ENCODE data around the gene MMP2.

DNA sequence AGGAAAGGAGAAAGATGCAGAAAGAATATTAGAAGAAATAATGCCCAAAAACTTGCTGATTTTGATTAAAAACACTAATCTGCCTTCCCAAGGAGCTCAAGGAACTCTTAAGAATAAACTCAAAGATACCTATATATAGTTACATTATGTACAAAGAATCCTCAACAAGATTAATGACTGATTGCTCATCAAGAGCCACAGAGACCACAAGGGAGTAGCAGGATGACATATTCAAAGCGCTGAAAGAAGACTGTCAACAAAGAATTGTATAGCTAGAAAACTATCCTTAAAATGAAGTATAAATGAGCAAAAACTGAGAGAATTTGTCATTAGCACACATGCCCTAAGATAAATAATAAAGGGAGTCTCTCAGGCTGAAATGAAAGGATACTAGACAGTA lies 36.1 kb downstream of the MMP2 start:
- TF ChIP-seq SP1 (CRISPR knock-in tag; conservative IDR thresholded peaks at IDR 0.05): no peak
- TF ChIP-seq, protein P1, sequence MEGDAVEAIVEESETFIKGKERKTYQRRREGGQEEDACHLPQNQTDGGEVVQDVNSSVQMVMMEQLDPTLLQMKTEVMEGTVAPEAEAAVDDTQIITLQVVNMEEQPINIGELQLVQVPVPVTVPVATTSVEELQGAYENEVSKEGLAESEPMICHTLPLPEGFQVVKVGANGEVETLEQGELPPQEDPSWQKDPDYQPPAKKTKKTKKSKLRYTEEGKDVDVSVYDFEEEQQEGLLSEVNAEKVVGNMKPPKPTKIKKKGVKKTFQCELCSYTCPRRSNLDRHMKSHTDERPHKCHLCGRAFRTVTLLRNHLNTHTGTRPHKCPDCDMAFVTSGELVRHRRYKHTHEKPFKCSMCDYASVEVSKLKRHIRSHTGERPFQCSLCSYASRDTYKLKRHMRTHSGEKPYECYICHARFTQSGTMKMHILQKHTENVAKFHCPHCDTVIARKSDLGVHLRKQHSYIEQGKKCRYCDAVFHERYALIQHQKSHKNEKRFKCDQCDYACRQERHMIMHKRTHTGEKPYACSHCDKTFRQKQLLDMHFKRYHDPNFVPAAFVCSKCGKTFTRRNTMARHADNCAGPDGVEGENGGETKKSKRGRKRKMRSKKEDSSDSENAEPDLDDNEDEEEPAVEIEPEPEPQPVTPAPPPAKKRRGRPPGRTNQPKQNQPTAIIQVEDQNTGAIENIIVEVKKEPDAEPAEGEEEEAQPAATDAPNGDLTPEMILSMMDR (IDR thresholded peaks at IDR 0.05): no peak
- no peak for TF ChIP-seq ZNF138 (CRISPR knock-in tag; conservative IDR thresholded peaks at IDR 0.05)
- TF ChIP-seq, protein P2, sequence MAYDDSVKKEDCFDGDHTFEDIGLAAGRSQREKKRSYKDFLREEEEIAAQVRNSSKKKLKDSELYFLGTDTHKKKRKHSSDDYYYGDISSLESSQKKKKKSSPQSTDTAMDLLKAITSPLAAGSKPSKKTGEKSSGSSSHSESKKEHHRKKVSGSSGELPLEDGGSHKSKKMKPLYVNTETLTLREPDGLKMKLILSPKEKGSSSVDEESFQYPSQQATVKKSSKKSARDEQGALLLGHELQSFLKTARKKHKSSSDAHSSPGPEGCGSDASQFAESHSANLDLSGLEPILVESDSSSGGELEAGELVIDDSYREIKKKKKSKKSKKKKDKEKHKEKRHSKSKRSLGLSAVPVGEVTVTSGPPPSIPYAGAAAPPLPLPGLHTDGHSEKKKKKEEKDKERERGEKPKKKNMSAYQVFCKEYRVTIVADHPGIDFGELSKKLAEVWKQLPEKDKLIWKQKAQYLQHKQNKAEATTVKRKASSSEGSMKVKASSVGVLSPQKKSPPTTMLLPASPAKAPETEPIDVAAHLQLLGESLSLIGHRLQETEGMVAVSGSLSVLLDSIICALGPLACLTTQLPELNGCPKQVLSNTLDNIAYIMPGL (CRISPR knock-in tag; IDR thresholded peaks at IDR 0.05): no peak
- TF ChIP-seq, protein P3, sequence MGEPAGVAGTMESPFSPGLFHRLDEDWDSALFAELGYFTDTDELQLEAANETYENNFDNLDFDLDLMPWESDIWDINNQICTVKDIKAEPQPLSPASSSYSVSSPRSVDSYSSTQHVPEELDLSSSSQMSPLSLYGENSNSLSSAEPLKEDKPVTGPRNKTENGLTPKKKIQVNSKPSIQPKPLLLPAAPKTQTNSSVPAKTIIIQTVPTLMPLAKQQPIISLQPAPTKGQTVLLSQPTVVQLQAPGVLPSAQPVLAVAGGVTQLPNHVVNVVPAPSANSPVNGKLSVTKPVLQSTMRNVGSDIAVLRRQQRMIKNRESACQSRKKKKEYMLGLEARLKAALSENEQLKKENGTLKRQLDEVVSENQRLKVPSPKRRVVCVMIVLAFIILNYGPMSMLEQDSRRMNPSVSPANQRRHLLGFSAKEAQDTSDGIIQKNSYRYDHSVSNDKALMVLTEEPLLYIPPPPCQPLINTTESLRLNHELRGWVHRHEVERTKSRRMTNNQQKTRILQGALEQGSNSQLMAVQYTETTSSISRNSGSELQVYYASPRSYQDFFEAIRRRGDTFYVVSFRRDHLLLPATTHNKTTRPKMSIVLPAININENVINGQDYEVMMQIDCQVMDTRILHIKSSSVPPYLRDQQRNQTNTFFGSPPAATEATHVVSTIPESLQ (CRISPR knock-in tag; IDR thresholded peaks at IDR 0.05): no peak
- TF ChIP-seq HMGA2 (CRISPR knock-in tag; IDR thresholded peaks at IDR 0.05): no peak
- TF ChIP-seq, protein P4, sequence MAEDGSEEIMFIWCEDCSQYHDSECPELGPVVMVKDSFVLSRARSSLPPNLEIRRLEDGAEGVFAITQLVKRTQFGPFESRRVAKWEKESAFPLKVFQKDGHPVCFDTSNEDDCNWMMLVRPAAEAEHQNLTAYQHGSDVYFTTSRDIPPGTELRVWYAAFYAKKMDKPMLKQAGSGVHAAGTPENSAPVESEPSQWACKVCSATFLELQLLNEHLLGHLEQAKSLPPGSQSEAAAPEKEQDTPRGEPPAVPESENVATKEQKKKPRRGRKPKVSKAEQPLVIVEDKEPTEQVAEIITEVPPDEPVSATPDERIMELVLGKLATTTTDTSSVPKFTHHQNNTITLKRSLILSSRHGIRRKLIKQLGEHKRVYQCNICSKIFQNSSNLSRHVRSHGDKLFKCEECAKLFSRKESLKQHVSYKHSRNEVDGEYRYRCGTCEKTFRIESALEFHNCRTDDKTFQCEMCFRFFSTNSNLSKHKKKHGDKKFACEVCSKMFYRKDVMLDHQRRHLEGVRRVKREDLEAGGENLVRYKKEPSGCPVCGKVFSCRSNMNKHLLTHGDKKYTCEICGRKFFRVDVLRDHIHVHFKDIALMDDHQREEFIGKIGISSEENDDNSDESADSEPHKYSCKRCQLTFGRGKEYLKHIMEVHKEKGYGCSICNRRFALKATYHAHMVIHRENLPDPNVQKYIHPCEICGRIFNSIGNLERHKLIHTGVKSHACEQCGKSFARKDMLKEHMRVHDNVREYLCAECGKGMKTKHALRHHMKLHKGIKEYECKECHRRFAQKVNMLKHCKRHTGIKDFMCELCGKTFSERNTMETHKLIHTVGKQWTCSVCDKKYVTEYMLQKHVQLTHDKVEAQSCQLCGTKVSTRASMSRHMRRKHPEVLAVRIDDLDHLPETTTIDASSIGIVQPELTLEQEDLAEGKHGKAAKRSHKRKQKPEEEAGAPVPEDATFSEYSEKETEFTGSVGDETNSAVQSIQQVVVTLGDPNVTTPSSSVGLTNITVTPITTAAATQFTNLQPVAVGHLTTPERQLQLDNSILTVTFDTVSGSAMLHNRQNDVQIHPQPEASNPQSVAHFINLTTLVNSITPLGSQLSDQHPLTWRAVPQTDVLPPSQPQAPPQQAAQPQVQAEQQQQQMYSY (CRISPR knock-in tag; IDR thresholded peaks at IDR 0.05): no peak
- no peak for TF ChIP-seq ESRRA (CRISPR knock-in tag; IDR thresholded peaks at IDR 0.05; ENCODE audit: borderline replicate concordance)
- TF ChIP-seq, protein P5, sequence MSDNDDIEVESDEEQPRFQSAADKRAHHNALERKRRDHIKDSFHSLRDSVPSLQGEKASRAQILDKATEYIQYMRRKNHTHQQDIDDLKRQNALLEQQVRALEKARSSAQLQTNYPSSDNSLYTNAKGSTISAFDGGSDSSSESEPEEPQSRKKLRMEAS (CRISPR knock-in tag; IDR thresholded peaks at IDR 0.05): no peak
- TF ChIP-seq ETV6 (CRISPR knock-in tag; IDR thresholded peaks at IDR 0.05): no peak

All from WTC11 (cell line).